HepG2 (cell line): ENCODE results near the gene IGF1. TPM values are rescaled to one million over a fixed set of nuclear protein-coding genes. Genes with fewer than 3 reads are reported as not detected.

Experiments
- ATAC-seq: fragments of 200-7000 bp; cut with Tn5 transposase; 3 replicates; pipeline ENCODE4 v1.9.1; 2020; ENCODE audit warnings: mild to moderate bottlenecking, moderate library complexity
- Bru-seq: library from RNA; stranded (reverse); fragments of 400-500 nt; gene quantifications from one replicate; lab custom pipeline; 2021; lab: Mats Ljungman, UMichigan
- BruChase-seq, 2 experiments: library from RNA; stranded (reverse); fragments of 400-500 nt; gene quantifications; one replicate each; lab custom pipeline; 2021; lab: Mats Ljungman, UMichigan
- BruUV-seq: library from RNA; stranded (reverse); fragments of 400-500 nt; replicated peaks from 2 replicates; lab custom pipeline; 2021; lab: Mats Ljungman, UMichigan
- CTCF ChIA-PET: fragments of 300-600 bp; formaldehyde crosslinking; extraction: SDS; loops from one replicate; lab custom pipeline; 2021; ENCODE audit warnings: low total read pairs, inconsistent platforms, low intra/inter-chr PET ratio; lab: Yijun Ruan, JAX
- POLR2A ChIA-PET: fragments of 350-600 bp; sonication (Branson Sonifier 250); formaldehyde crosslinking; loops from one replicate; lab custom pipeline; 2020; ENCODE audit warnings: antibody characterized with exemption, inconsistent platforms; lab: Yijun Ruan, JAX
- DNase-seq: peaks from one replicate; pipeline ENCODE4 v3.0.0-alpha.2; 2015; ENCODE audit warnings: low spot score
- FAIRE-seq: peaks from 3 replicates; lab custom pipeline; 2011; peaks lifted over from hg19 to GRCh38; lab: Jason Lieb, UNC
- H2AFZ ChIP-seq: one replicate; pipeline ENCODE4 v1.6.1; 2011; ENCODE audit warnings: low read length, inconsistent platforms
- H3K27ac ChIP-seq: fragments of 300-600 bp; 3 replicates; pipeline ENCODE4 v1.8.0; 2011; ENCODE audit warnings: mixed run types, mild to moderate bottlenecking, mixed read lengths, low read length, inconsistent platforms; ENCODE audit not compliant: insufficient read depth; ENCODE audit errors: extremely low read length
- H3K27me3 ChIP-seq, 2 experiments: fragments of 200-600 bp in 1 of 2; 2 replicates in 1 of 2; 3 replicates in 1 of 2; pipeline versions ENCODE4 v1.6.0 to v1.8.0; 2011; ENCODE audit warnings: low read length in 2 of 2, mild to moderate bottlenecking in 2 of 2, moderate library complexity in 2 of 2, inconsistent platforms in 1 of 2; ENCODE audit not compliant: insufficient read depth in 2 of 2, control insufficient read depth in 1 of 2
- H3K36me3 ChIP-seq, 2 experiments: fragments of 200-600 bp in 1 of 2; replicated peaks in 1 of 2; 2 replicates in 1 of 2; 3 replicates in 1 of 2; pipeline versions ENCODE4 v1.5.1 to v1.8.0; 2011; ENCODE audit warnings: low read length in 2 of 2, inconsistent platforms in 1 of 2; ENCODE audit not compliant: insufficient read depth in 2 of 2, control insufficient read depth in 1 of 2
- H3K4me1 ChIP-seq: 2 replicates; pipeline ENCODE4 v1.5.1; 2012; ENCODE audit warnings: low read length, inconsistent platforms; ENCODE audit not compliant: insufficient read depth
- H3K4me2 ChIP-seq: 2 replicates; pipeline ENCODE4 v1.6.0; 2011; ENCODE audit warnings: low read depth, low read length, inconsistent platforms
- H3K4me3 ChIP-seq, 3 experiments: fragments of 200-600 bp in 1 of 3; sonication (generic), shearing (Covaris generic) in 1 of 3; replicated peaks in 1 of 3; 2 replicates each; pipeline ENCODE4 v1.5.1; 2011 to 2016; ENCODE audit warnings: low read length in 3 of 3, inconsistent platforms in 2 of 3, low read depth in 2 of 3, mild to moderate bottlenecking in 2 of 3, control low read depth in 1 of 3, mixed read lengths in 1 of 3; ENCODE audit not compliant: insufficient read depth in 1 of 3
- H3K79me2 ChIP-seq: one replicate; pipeline ENCODE4 v1.6.1; 2011; ENCODE audit warnings: low read length, inconsistent platforms; ENCODE audit not compliant: insufficient read depth
- H3K9ac ChIP-seq: 2 replicates; pipeline ENCODE4 v1.6.0; 2011; ENCODE audit warnings: mild to moderate bottlenecking, low read depth, low read length, inconsistent platforms; ENCODE audit not compliant: insufficient read depth
- H3K9me3 ChIP-seq: 2 replicates; pipeline ENCODE4 v1.5.1; 2012; ENCODE audit warnings: mild to moderate bottlenecking, low read length
- H4K20me1 ChIP-seq: 2 replicates; pipeline ENCODE4 v1.6.0; 2011; ENCODE audit warnings: inconsistent platforms, mild to moderate bottlenecking, low read length, moderate library complexity; ENCODE audit not compliant: insufficient read depth
- AKAP8 ChIP-seq: sonication (generic); formaldehyde crosslinking; IDR thresholded peaks from 2 replicates; pipeline ENCODE4 v1.5.1; 2020; ENCODE audit warnings: mild to moderate bottlenecking, missing genetic modification reagents
- FOXK1 ChIP-seq: sonication (generic); formaldehyde crosslinking; IDR thresholded peaks from 2 replicates; pipeline ENCODE4 v1.4.0; 2020; ENCODE audit warnings: low read depth, missing genetic modification reagents, borderline replicate concordance
- ISX ChIP-seq: sonication (generic); formaldehyde crosslinking; conservative IDR thresholded peaks from 2 replicates; pipeline ENCODE4 v1.5.0; 2020; ENCODE audit warnings: missing genetic modification reagents
- MAFF ChIP-seq: IDR thresholded peaks from 2 replicates; pipeline ENCODE4 v1.6.1; 2011; ENCODE audit warnings: low read depth, low read length, improper control_type of control experiment
- NCOA5 ChIP-seq: sonication (generic); formaldehyde crosslinking; IDR thresholded peaks from 2 replicates; pipeline ENCODE4 v1.4.0; 2020; ENCODE audit warnings: missing genetic modification reagents
- SMARCC2 ChIP-seq: fragments of 450-650 bp; IDR thresholded peaks from 2 replicates; pipeline ENCODE4 v1.6.1; 2017; ENCODE audit warnings: antibody characterized with exemption, mild to moderate bottlenecking
- ZBTB7B ChIP-seq: sonication (generic); formaldehyde crosslinking; IDR thresholded peaks from 2 replicates; pipeline ENCODE4 v1.4.0; 2020; ENCODE audit warnings: missing genetic modification reagents
- WGBS: methylation state at CpG from one replicate; pipeline ENCODE4 v1.1.6; 2017; ENCODE audit warnings: low lambda C conversion rate; 5-methylcytosine and 5-hydroxymethylcytosine counted together
- in situ Hi-C: cut with HindIII; loops from 2 replicates; pipeline ENCODE4 v1.10.0; 2017; ENCODE audit warnings: low pct_unique_long_range_greater_than_20kb; ENCODE audit not compliant: extremely low pct_ligation_motif_present
- intact Hi-C: fragments of 100-400 bp; cut with micrococcal nuclease; formaldehyde crosslinking; loops from one replicate; pipeline ENCODE4 v1.10.0; 2022; ENCODE audit not compliant: unreplicated experiment
- long read RNA-seq, 2 experiments: library from RNA in 1 of 2; library from polyadenylated mRNA in 1 of 2; stranded (forward) in 1 of 2; unstranded in 1 of 2; transcript quantifications; one replicate each; pipeline ENCODE4 v2.0.0, GENCODE V29; 2019 to 2022
- polyA minus RNA-seq, 3 experiments: library from RNA; depleted of rRNA, polyadenylated mRNA; stranded (reverse); fragments of >200 nt; gene quantifications; 2 replicates each; pipeline ENCODE4 v1.2.3, GENCODE V29; 2011; ENCODE audit warnings: low replicate concordance in 1 of 3
- polyA plus RNA-seq, 8 experiments: library from polyadenylated mRNA; depleted of rRNA in 3 of 8; stranded (reverse) in 7 of 8; unstranded in 1 of 8; fragments of >200 nt; fragmentation: Illumina TruSeq in 4 of 8; extraction: Trizol in 4 of 8; gene quantifications; 2 replicates each; pipeline versions ENCODE4 v1.2.1 to v1.2.3, GENCODE V29; 2011 to 2016; ENCODE audit warnings: low read depth in 4 of 8, missing spikeins in 1 of 8, mixed read lengths in 1 of 8; ENCODE audit not compliant: insufficient read depth in 1 of 8
- total RNA-seq, 5 experiments: library from RNA; depleted of rRNA; stranded (reverse); fragments of >200 nt; fragmentation: Illumina TruSeq; extraction: Trizol; gene quantifications; 2 replicates each; pipeline ENCODE4 v1.2.3, GENCODE V29; 2016; ENCODE audit warnings: low read depth in 1 of 5
- TF ChIP-seq, protein P1 (sequence below): IDR thresholded peaks from 2 replicates; pipeline ENCODE4 v1.4.0; 2020; ENCODE audit warnings: mild to moderate bottlenecking, missing genetic modification reagents
- TF ChIP-seq, protein P2 (sequence below): sonication (generic); formaldehyde crosslinking; IDR thresholded peaks from 2 replicates; pipeline ENCODE4 v1.9.0; 2022; ENCODE audit warnings: missing genetic modification reagents, mild to moderate bottlenecking, borderline replicate concordance
- TF ChIP-seq, protein P3 (sequence below): sonication (generic); formaldehyde crosslinking; IDR thresholded peaks from 2 replicates; pipeline ENCODE4 v1.5.0; 2020; ENCODE audit warnings: mild to moderate bottlenecking, missing genetic modification reagents
- TF ChIP-seq, protein P4 (sequence below): sonication (generic); formaldehyde crosslinking; IDR thresholded peaks from 2 replicates; pipeline ENCODE4 v1.5.0; 2020; ENCODE audit warnings: missing genetic modification reagents, mild to moderate bottlenecking, borderline replicate concordance

Gene IGF1
- total RNA-seq (2016; rRNA removed; fragmentation: Illumina TruSeq; extraction: Trizol) (not detected in 2 replicates), polyA plus RNA-seq (2011; rRNA removed) (not detected in 2 replicates), polyA minus RNA-seq (2011; rRNA and poly(A)+ RNA removed; ENCODE audit: low replicate concordance) (not detected in 2 replicates), Bru-seq, nascent RNA (percentile 3 among the genes with signal in this experiment), BruChase-seq, experiment 1, labeled RNA remaining after a 6-hour chase (percentile 7 among the genes with signal in this experiment), BruChase-seq, experiment 2, labeled RNA remaining after a 2-hour chase (percentile 6 among the genes with signal in this experiment)
- not detected in 2 replicates for total RNA-seq (2016; cell fraction: cytosol; rRNA removed; fragmentation: Illumina TruSeq; extraction: Trizol; ENCODE audit: low read depth)
- not detected in 2 replicates for total RNA-seq (2016; cell fraction: insoluble cytoplasmic fraction; rRNA removed; fragmentation: Illumina TruSeq; extraction: Trizol)
- not detected in 2 replicates for total RNA-seq (2016; cell fraction: membrane; rRNA removed; fragmentation: Illumina TruSeq; extraction: Trizol)
- not detected in 2 replicates for total RNA-seq (2016; cell fraction: nucleus; rRNA removed; fragmentation: Illumina TruSeq; extraction: Trizol)
- polyA plus RNA-seq (2011; cell fraction: cytosol; rRNA removed): not detected in 2 replicates
- not detected in 2 replicates for polyA plus RNA-seq (2011; cell fraction: nucleus; rRNA removed)
- polyA plus RNA-seq (2012): not detected in 2 replicates
- polyA plus RNA-seq (2016; cell fraction: cytosol; fragmentation: Illumina TruSeq; extraction: Trizol; ENCODE audit: low read depth): not detected in 2 replicates
- not detected in 2 replicates for polyA plus RNA-seq (2016; cell fraction: insoluble cytoplasmic fraction; fragmentation: Illumina TruSeq; extraction: Trizol; ENCODE audit: low read depth)
- polyA plus RNA-seq (2016; cell fraction: membrane; fragmentation: Illumina TruSeq; extraction: Trizol; ENCODE audit: low read depth): not detected in 2 replicates
- polyA plus RNA-seq (2016; cell fraction: nucleus; fragmentation: Illumina TruSeq; extraction: Trizol; ENCODE audit: insufficient read depth, low read depth): not detected in 2 replicates
- polyA minus RNA-seq (2011; cell fraction: cytosol; rRNA and poly(A)+ RNA removed): not detected in 2 replicates
- polyA minus RNA-seq (2011; cell fraction: nucleus; rRNA and poly(A)+ RNA removed): not detected in 2 replicates
- long read RNA-seq, experiment 1: 0 reads
- long read RNA-seq, experiment 2: 0 reads

DNA sequence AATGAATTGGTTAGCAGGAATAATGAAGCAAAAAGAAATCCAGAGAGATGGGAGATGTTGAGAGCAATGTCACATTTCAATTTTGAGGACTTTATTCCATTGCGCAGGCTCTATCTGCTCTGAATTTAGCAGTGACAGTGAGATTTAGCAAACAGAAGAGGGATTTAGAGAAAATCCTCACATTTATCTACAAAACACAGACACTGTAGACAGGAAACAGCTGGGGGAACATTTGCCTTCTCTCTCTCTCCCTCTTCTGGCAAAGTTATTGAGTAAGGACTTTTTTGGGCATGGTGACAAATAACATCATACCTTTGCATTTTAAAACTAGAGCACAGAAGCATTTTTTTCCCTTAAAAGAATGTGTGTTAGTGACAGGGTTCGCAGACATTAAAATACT is at the start of gene IGF1:
Gene IGF1 (minus strand): TSS at position 158 of the 400 bp plus-strand sequence. CDS start 182 bp downstream, outside the sequence.
- Histone ChIP-seq H3K4me3 (no peak within 1 kb of the TSS), H4K20me1 (no peaks in the 10 kb centered on the region), H3K27ac (no peak within 1 kb of the TSS), H3K4me2 (no peak within 1 kb of the TSS), H3K79me2 (no peaks in the 10 kb centered on the region), H3K9ac (no peak within 1 kb of the TSS), H3K4me1 (no peaks in the 10 kb centered on the region), H3K36me3 (no peaks in the 10 kb centered on the region), H3K27me3 (no peaks in the 10 kb centered on the region), H2AFZ (no peak within 1 kb of the TSS), H3K9me3 (no peaks in the 10 kb centered on the region)
- in situ Hi-C loops (loop anchor here (5.0 to 25.0 kb wide), 2 partner anchors 168 to 538 kb away; no protein-coding TSS in a partner anchor), intact Hi-C loops (loop anchor here (10.0 kb wide), 1 partner anchor 386 kb away; no protein-coding TSS in a partner anchor)
- DNase-seq: no peak
- POLR2A ChIA-PET: no interaction called here
- no TSS peak for BruUV-seq
- 23% methylated on average over 2 of the region's 2 CpGs for WGBS
- CTCF ChIA-PET: no interaction called here
- FAIRE-seq: no peak
- ATAC-seq: no peak
- TF ChIP-seq, protein P1, sequence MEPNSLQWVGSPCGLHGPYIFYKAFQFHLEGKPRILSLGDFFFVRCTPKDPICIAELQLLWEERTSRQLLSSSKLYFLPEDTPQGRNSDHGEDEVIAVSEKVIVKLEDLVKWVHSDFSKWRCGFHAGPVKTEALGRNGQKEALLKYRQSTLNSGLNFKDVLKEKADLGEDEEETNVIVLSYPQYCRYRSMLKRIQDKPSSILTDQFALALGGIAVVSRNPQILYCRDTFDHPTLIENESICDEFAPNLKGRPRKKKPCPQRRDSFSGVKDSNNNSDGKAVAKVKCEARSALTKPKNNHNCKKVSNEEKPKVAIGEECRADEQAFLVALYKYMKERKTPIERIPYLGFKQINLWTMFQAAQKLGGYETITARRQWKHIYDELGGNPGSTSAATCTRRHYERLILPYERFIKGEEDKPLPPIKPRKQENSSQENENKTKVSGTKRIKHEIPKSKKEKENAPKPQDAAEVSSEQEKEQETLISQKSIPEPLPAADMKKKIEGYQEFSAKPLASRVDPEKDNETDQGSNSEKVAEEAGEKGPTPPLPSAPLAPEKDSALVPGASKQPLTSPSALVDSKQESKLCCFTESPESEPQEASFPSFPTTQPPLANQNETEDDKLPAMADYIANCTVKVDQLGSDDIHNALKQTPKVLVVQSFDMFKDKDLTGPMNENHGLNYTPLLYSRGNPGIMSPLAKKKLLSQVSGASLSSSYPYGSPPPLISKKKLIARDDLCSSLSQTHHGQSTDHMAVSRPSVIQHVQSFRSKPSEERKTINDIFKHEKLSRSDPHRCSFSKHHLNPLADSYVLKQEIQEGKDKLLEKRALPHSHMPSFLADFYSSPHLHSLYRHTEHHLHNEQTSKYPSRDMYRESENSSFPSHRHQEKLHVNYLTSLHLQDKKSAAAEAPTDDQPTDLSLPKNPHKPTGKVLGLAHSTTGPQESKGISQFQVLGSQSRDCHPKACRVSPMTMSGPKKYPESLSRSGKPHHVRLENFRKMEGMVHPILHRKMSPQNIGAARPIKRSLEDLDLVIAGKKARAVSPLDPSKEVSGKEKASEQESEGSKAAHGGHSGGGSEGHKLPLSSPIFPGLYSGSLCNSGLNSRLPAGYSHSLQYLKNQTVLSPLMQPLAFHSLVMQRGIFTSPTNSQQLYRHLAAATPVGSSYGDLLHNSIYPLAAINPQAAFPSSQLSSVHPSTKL (CRISPR knock-in tag): no peak
- no peak for TF ChIP-seq ISX (CRISPR knock-in tag)
- TF ChIP-seq, protein P2, sequence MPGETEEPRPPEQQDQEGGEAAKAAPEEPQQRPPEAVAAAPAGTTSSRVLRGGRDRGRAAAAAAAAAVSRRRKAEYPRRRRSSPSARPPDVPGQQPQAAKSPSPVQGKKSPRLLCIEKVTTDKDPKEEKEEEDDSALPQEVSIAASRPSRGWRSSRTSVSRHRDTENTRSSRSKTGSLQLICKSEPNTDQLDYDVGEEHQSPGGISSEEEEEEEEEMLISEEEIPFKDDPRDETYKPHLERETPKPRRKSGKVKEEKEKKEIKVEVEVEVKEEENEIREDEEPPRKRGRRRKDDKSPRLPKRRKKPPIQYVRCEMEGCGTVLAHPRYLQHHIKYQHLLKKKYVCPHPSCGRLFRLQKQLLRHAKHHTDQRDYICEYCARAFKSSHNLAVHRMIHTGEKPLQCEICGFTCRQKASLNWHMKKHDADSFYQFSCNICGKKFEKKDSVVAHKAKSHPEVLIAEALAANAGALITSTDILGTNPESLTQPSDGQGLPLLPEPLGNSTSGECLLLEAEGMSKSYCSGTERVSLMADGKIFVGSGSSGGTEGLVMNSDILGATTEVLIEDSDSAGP (CRISPR knock-in tag): no peak
- TF ChIP-seq, protein P3, sequence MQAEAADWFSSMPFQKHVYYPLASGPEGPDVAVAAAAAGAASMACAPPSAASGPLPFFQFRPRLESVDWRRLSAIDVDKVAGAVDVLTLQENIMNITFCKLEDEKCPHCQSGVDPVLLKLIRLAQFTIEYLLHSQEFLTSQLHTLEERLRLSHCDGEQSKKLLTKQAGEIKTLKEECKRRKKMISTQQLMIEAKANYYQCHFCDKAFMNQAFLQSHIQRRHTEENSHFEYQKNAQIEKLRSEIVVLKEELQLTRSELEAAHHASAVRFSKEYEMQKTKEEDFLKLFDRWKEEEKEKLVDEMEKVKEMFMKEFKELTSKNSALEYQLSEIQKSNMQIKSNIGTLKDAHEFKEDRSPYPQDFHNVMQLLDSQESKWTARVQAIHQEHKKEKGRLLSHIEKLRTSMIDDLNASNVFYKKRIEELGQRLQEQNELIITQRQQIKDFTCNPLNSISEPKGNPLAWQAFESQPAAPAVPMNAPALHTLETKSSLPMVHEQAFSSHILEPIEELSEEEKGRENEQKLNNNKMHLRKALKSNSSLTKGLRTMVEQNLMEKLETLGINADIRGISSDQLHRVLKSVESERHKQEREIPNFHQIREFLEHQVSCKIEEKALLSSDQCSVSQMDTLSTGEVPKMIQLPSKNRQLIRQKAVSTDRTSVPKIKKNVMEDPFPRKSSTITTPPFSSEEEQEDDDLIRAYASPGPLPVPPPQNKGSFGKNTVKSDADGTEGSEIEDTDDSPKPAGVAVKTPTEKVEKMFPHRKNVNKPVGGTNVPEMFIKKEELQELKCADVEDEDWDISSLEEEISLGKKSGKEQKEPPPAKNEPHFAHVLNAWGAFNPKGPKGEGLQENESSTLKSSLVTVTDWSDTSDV (CRISPR knock-in tag): no peak
- TF ChIP-seq ZBTB7B (CRISPR knock-in tag): no peak
- no peak for TF ChIP-seq NCOA5
- TF ChIP-seq SMARCC2: no peak
- no peak for TF ChIP-seq MAFF
- TF ChIP-seq, protein P4, sequence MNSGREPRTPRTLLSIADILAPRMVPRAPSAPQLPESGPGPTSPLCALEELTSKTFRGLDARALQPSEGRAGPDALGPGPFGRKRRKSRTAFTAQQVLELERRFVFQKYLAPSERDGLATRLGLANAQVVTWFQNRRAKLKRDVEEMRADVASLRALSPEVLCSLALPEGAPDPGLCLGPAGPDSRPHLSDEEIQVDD (CRISPR knock-in tag): no peak
- TF ChIP-seq FOXK1 (CRISPR knock-in tag): no peak
- TF ChIP-seq AKAP8 (CRISPR knock-in tag): no peak
